Central memory CD4-positive, alpha-beta T cell (primary cell): ENCODE data around the gene MYBPHL.

Experiments used
- DNase-seq: peaks from one replicate; pipeline ENCODE4 v3.0.0; 2022

Gene MYBPHL

GRCh38 chr1:109277434-109278204 is 29.2 kb downstream of the MYBPHL start:
- peak; percentile 27 for DNase-seq

GRCh38 chr1:109275706-109276345 is 31.0 kb downstream of the MYBPHL start:
- DNase-seq, result no peak

- no peak for DNase-seq
Observed at GRCh38 chr1:109274533-109275476, 32.0 kb downstream of the MYBPHL start.

- DNase-seq, result no peak
Observed at GRCh38 chr1:109273570-109274288, 33.1 kb downstream of the MYBPHL start.

- DNase-seq, result no peak
Observed at GRCh38 chr1:109272831-109273547, 33.8 kb downstream of the MYBPHL start.

GRCh38 chr1:109272021-109272799 is 34.6 kb downstream of the MYBPHL start:
- DNase-seq, result no peak

GRCh38 chr1:109271458-109271857 is 35.4 kb downstream of the MYBPHL start:
- DNase-seq, result no peak

- DNase-seq, result no peak
Observed at GRCh38 chr1:109270623-109271317, 36.0 kb downstream of the MYBPHL start.

- DNase-seq, result no peak
Observed at GRCh38 chr1:109269981-109270622, 36.7 kb downstream of the MYBPHL start.

GRCh38 chr1:109269212-109269980 is 37.4 kb downstream of the MYBPHL start:
- no peak for DNase-seq

- DNase-seq, result no peak
Observed at GRCh38 chr1:109268431-109269211, 38.2 kb downstream of the MYBPHL start.

- no peak for DNase-seq
Observed at GRCh38 chr1:109267743-109268300, 39.0 kb downstream of the MYBPHL start.

GRCh38 chr1:109266965-109267364 is 39.8 kb downstream of the MYBPHL start:
- no peak for DNase-seq

- DNase-seq, result no peak
Observed at GRCh38 chr1:109265741-109266330, 41.0 kb downstream of the MYBPHL start.

GRCh38 chr1:109265016-109265415 is 41.8 kb downstream of the MYBPHL start:
- no peak for DNase-seq

GRCh38 chr1:109264379-109264755 is 42.4 kb downstream of the MYBPHL start:
- no peak for DNase-seq

GRCh38 chr1:109263597-109264378 is 43.0 kb downstream of the MYBPHL start:
- peak; percentile 62 for DNase-seq
